DMS114 treated with DMSO at 0.1 percent for 48 hours (cell line): ENCODE results near the gene ZNF83.
"Not testable (repeated sequence)": the region's sequence is repeated elsewhere in the genome, so short reads cannot be mapped to it uniquely, and the experiment has no call there.

Source experiments
- DNase-seq: peaks from one replicate; lab custom pipeline; 2025; ENCODE audit not compliant: unreplicated experiment; lab: John Stamatoyannopoulos, UW

ZNF83 gene

DNA sequence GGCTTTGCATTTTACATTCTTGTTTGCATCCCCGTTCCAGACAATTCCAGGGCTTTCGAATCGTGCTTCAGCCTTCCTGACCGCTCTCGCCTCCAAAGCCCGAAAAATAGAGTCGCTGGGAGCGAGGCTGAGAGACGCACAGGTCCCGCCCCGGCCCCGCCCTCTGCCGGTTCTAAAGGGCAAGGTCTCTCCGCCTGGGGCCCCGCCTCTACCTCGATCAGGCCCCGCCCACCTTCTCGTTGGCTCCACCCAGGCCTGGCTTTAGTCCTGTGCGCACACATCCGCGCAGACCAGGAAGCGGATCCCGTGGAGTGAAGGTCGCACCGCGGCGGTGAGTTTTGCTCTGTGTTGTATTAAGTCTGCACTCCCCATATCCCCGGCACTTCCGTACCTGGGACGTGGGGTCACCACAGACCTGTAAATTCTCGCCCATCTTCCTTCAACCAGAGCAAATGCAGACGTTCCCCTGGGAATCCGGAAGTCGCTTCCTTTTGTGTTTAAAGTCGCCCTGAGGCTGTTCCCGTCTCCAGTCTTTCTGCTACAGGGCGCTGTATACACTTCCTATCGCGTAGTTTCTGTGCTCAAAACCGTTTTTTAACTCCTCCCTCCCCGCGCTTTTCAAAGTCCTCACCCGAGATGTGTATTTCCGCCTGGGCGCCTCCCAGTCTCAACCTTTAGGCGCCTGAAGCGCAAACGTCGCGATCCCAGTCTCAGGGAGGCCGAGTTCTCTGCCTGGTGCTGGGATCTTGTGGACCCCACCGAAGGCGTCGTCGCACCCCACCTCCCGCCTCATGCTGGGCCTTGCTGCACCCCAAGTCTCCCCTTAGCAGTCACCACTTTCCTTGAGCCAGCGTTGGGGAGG is 67.9 kb downstream of the ZNF83 start, which contains the start of gene ZNF701:
TSS of gene ZNF701 (plus strand) at position 288 of the 862 bp plus-strand sequence. CDS start 3,861 bp downstream, outside the sequence.
- DNase-seq = peak; percentile 86

DNA sequence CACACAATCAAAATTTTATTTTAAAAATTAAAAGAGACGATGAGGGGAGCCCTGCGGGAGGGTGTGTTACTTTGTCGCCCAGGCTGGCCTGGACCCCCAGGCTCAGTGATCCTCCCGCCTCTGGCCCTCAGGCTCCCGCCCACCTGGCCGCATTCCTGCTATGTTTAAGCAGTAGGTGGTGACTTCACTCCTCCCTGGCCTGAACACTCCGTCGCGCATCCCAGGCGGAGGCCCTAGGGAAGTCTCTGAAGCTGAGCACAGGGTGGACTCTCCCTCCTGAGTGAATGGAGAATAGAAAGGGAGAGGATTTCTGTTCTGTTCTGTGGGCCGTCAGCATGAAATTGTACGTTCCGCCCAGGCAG is 68.5 kb downstream of the ZNF83 start:
- not testable (repeated sequence) for DNase-seq

DNA sequence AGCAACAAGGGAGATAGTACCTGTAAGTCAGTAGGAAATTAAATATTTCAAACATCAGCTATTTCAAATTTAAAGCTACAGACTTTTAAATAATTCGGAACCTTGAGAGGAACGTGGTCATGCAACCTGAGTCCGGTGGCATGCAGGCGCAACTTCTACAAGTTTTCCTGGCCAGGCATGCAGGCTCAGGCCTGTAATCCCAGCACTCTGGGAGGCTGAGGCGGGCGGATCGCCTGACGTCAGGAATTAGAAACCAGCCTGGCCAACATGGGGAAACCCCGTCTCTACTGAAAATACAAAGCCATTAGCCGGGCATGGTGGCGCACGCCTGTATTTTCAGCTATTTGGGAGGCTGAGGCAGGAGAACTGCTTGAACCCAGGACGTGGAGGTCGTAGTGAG is 70.2 kb downstream of the ZNF83 start:
- no peak for DNase-seq

DNA sequence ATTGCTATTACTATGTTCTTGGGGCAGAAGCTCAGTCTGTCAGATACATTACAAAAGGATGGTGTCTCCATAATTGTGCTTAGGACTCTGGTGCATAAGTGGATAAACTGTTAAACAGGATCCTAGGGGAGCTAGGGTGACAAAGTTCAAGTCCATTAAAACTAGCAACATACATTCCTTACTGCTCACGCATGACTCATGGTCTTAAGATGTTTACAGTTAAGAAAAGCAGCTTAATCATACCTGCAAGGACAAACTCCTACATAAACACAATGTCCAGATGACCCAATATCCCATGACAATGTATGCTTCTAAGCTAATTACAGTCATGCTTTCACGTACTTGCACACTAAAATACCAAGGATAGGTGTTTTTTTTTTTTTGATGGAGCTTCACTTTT is 71.6 kb downstream of the ZNF83 start:
- DNase-seq = no peak

DNA sequence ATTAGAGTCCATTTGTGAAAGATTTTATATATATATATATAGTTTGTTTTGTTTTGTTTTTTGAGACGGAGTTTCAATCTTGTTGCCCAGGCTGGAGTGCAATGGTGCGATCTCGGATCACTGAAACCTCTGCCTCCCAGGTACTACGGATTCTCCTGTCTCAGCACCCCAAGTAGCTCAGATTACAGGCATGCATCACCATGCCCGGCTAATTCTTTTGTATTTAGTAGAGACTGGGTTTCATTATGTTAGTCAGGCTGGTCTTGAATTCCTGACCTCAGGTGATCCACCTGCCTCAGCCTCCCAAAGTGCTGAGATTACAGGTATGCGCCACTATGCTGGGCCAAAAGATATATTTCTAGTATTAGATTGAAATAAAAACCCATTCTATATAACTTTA is 72.0 kb downstream of the ZNF83 start:
- no peak for DNase-seq
